SK-N-MC (cell line): ENCODE data around the gene MATN4.

Source experiments
- DNase-seq: peaks from one replicate; pipeline ENCODE4 v3.0.0-alpha.2; 2011; ENCODE audit warnings: low read depth, low spot score
- H3K27ac ChIP-seq: fragments of 200-600 bp; sonication (generic); 2 replicates; pipeline ENCODE4 v1.5.1; 2016; ENCODE audit warnings: mixed run types
- H3K36me3 ChIP-seq: fragments of 200-600 bp; sonication (generic); 2 replicates; pipeline ENCODE4 v1.6.1; 2017; ENCODE audit warnings: antibody characterized with exemption, low read length, mixed read lengths; ENCODE audit not compliant: insufficient read depth
- H3K4me3 ChIP-seq: fragments of 200-600 bp; sonication (generic); 2 replicates; pipeline ENCODE4 v1.5.1; 2016
- H3K9ac ChIP-seq: fragments of 200-600 bp; sonication (generic); 2 replicates; pipeline ENCODE4 v1.8.0; 2017; ENCODE audit warnings: mixed run types, mixed read lengths; ENCODE audit not compliant: insufficient read length
- H3K9me3 ChIP-seq: fragments of 200-600 bp; sonication (generic); 2 replicates; pipeline ENCODE4 v1.6.1; 2017; ENCODE audit warnings: low read depth, mild to moderate bottlenecking, antibody characterized with exemption, low read length, moderate library complexity, mixed read lengths
- EZH2 ChIP-seq: fragments of 200-600 bp; sonication (generic); IDR thresholded peaks from one replicate; pipeline ENCODE4 v1.6.1; 2017; ENCODE audit warnings: antibody characterized with exemption
- FOXP2 ChIP-seq: optimal IDR thresholded peaks from 2 replicates; pipeline ENCODE3; 2011; ENCODE audit warnings: mild to moderate bottlenecking, moderate library complexity; ENCODE audit not compliant: insufficient read depth; ENCODE audit errors: extremely low read length, control extremely low read depth
- POLR2AphosphoS5 ChIP-seq: IDR thresholded peaks from 2 replicates; pipeline ENCODE4 v1.6.1; 2012; ENCODE audit warnings: mild to moderate bottlenecking, low read depth, low read length, borderline replicate concordance

MATN4 gene

DNA sequence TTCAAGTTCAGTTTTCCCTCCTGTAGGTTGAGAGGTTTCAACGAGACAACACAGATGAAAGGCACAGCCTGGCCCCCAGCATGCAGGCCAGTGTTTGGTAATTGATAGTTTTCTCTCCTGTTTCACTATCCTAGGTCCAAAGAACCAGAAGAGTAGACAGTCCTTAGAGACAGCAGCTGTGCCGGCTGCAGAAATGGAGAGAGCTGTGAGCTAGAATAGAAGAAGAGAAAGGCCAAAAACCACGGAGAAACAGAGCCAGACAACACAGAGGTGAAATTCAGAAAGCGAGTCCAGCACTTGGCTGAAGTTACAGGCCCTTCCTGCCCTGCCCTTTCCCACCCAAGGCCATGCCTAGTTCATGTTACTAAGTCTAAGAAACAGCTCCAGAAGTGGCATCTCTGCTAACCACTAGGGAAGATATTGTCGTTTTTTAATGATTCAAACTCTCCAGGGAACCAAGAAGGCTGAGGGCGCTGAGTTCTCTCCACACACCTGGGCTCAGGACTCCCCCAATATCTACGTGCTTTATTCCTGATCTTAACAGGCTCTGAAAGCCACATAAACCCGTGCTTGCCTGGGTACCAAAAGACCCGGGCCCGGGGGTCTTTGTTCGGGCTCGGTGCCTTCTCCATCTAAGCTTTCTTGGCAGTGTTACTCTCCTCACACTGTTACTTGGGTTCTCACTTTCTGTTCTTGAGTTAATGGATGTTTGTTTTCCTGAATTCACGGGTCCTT lies 18.0 kb downstream of the MATN4 start:
- H3K27ac ChIP-seq = no peak overlapping the region
- TF ChIP-seq POLR2AphosphoS5 (no peak), EZH2 (no peak), FOXP2 (no peak)

DNA sequence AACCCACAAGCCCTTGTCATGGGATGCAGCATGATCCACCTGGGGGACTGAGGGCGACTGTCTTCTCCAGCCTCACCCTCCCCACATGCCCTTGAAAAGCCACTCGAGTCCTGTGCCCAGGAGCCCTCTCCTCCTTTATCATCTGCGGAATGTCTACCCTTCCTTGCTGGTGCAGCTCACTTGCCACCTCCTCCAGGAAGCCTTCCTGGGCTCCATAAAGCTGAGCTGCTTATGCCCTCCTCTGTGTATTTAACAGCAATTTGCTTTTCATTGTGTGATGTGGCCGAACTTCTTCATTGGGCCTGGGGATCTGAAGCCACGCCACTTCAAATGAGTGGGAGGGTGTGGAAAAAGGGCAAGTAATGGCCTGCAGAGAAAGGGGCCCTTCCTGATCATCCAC lies 19.2 kb downstream of the MATN4 start:
- no peak for DNase-seq
- Histone ChIP-seq H3K9me3 (no peaks in the 10 kb centered on the region), H3K4me3 (no peak overlapping the region), H3K36me3 (no peaks in the 10 kb centered on the region), H3K9ac (no peak overlapping the region), H3K27ac (no peak overlapping the region)
- TF ChIP-seq POLR2AphosphoS5 (no peak), EZH2 (no peak), FOXP2 (no peak)

More for the DNA sequence above, 18.0 kb downstream of the MATN4 start:
- Histone ChIP-seq H3K36me3 (no peaks in the 10 kb centered on the region), H3K9ac (no peak overlapping the region), H3K4me3 (no peak overlapping the region), H3K9me3 (no peaks in the 10 kb centered on the region; the same call in 1 of the 2 replicates)
- no peak for DNase-seq

DNA sequence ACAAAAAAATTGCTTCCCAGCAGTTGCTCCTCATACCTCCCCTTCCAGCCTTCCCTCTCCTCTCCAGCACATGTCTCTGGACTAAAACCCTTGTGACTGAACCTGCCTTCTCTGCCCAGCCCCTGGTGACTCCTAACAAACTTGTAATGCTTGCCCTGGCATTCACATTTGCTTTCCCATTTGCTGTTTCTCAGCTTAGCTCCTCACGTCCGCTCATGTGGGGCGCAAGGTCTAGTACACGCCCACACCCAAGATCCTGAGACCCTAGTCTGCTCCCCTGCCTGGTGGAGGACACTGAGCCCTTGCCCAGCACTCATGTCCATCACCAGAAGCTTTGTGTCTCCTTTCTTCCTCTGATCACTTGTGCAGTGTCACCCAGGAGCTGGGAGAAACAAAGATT lies 19.7 kb downstream of the MATN4 start:
- no peak for DNase-seq
- no peaks in the 10 kb centered on the region for H3K36me3 ChIP-seq
- no peak overlapping the region for H3K9ac ChIP-seq
- H3K9me3 ChIP-seq = no peaks in the 10 kb centered on the region
- no peak overlapping the region for H3K27ac ChIP-seq
- no peak for TF ChIP-seq EZH2
- TF ChIP-seq FOXP2 = no peak
- TF ChIP-seq POLR2AphosphoS5 = no peak
- no peak overlapping the region for H3K4me3 ChIP-seq

DNA sequence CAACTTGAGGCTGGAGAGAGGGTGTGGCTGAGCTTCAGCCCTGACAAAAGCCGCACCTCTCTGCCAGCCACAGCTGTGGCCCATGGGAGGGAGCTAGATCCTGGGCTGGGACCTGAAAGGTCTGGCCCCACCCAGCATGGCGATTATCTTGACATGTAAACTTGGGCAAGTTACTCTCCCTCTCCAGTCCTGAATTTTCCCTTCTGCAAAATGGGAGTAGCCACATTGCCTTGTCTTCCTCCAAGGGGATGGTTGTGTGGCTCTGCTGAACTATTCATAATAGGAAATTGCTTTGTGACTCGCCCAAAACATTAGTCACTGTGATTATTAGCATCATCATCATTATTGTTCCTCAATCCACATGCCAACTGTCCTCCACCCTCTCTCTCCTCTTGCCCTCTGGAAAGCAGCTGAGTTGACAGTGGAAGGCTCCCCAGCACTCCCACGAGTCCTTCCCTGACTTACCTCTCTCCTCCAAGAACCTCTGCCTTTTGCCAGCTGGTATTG lies 24.5 kb downstream of the MATN4 start:
- DNase-seq = no peak
- H3K36me3 ChIP-seq = no peaks in the 10 kb centered on the region
- no peak overlapping the region for H3K9ac ChIP-seq
- H3K4me3 ChIP-seq = no peak overlapping the region
- no peak for TF ChIP-seq EZH2
- no peak for TF ChIP-seq POLR2AphosphoS5
- TF ChIP-seq FOXP2 = no peak
- no peaks in the 10 kb centered on the region for H3K9me3 ChIP-seq
- no peak overlapping the region for H3K27ac ChIP-seq

DNA sequence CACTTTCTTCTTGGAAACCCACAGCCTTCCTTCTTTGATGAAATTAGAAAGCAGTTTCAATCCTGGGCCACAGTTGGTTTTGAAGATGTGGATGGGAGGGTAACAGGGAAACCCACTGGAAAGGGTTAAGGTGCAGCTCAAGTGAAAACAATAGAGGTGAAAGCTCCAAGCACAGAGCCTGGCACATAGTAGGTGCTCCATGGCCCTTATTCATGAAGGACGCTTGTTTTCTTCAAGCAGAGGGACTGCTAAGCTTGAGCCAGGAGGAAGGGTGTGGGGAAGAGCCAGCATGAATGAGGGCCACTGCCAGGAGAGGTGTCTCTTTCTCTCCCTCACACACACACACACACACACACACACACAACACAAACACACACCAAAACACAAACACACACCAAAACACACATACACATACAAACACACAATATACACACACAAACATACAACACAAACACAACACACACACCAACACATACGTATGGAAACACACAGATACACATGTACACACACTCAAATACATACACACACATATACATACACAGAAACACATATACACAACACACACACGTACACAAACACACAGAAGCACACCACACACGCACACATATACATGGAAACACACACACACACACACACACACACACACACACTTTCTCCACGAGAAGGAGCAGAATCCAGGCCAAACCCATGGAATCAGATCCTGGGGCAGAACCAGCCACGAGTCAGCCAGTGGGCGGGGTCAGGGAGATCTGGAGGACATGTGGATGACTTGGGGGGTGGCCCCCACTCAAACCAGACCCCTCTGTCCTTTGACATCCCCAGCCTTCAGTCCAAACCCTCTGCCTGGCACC lies 25.2 kb downstream of the MATN4 start:
- H3K9me3 ChIP-seq = no peaks in the 10 kb centered on the region
- H3K36me3 ChIP-seq = no peaks in the 10 kb centered on the region
- no peak overlapping the region for H3K27ac ChIP-seq
- no peak for DNase-seq
- no peak overlapping the region for H3K4me3 ChIP-seq
- no peak overlapping the region for H3K9ac ChIP-seq
- TF ChIP-seq POLR2AphosphoS5 (no peak), FOXP2 (no peak), EZH2 (no peak)

DNA sequence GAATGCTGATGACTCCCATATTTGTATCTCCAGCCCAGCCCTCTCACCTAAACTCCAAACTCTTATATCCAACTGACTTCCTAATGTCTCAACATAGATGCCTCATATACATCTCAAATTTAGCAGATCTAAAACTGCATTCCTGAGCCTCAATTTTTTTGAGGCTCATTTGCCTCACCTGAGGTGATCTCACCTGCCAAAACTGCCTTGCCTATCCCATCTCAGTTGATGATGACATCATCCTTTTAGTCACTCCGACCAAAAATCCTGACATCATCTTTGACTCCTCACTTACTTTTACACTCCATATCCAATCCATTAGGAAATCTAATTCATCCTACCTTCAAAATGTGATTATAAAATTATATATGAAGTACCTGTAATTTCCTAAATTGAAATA lies 28.1 kb downstream of the MATN4 start:
- DNase-seq = no peak
- Histone ChIP-seq H3K9ac (no peak overlapping the region), H3K9me3 (no peaks in the 10 kb centered on the region), H3K27ac (no peak overlapping the region), H3K4me3 (no peak overlapping the region), H3K36me3 (no peaks in the 10 kb centered on the region)
- TF ChIP-seq FOXP2 (no peak), EZH2 (no peak), POLR2AphosphoS5 (no peak)

DNA sequence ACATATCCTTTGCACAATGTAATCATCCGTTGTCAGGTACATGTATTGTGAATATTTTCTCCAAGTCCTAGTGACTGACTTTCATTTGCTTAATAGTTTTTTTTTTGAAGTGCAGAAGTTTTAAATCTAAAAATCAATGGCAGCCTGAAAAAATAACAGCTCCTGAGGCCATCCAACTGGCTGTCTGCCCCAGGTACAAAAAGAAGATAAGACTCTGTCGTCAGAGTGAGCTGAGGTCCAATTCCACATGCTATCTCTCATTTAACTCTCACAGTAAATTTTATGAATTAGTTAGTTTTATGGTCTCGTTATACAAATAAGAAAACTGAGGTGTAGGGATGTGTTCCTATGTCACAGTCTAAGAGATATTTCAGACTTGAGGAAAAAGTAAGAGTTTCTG lies 32.8 kb downstream of the MATN4 start:
- DNase-seq = no peak
- no peaks in the 10 kb centered on the region for H3K9me3 ChIP-seq
- TF ChIP-seq POLR2AphosphoS5 = no peak
- no peak for TF ChIP-seq EZH2
- TF ChIP-seq FOXP2 = no peak

DNA sequence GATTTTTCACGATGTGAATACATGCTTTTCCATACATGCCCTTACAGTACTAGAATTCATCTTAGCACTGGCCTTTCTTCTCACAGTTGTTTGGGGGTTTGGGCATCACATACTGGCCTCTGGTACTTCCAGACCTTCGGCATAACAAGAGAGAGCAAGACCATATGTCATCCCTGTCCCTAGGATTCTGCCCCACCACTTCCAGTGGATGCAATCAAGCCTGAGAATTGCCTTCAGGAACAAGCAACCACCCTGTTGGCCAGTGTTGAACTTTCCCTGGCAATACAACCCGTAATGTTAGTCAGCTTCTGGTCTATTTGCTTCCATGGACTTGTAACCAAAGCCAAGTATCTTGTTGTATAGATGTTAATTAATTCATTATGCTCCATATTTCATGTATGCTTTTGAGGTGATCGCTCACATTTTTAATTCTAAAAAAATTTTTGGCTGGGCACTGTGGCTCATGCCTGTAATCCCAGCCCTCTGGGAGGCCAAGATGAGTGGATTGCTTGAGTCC lies 38.3 kb downstream of the MATN4 start:
- DNase-seq = no peak

More for the DNA sequence above, 32.8 kb downstream of the MATN4 start:
- Histone ChIP-seq H3K9ac (no peak overlapping the region), H3K27ac (no peak overlapping the region), H3K36me3 (no peaks in the 10 kb centered on the region), H3K4me3 (no peak overlapping the region)

More for the DNA sequence above, 38.3 kb downstream of the MATN4 start:
- Histone ChIP-seq H3K9me3 (no peaks in the 10 kb centered on the region), H3K27ac (no peak overlapping the region), H3K9ac (no peak overlapping the region), H3K4me3 (no peak overlapping the region), H3K36me3 (no peaks in the 10 kb centered on the region)
- TF ChIP-seq POLR2AphosphoS5 (no peak), FOXP2 (no peak), EZH2 (no peak)
